SIG-M5 (cell line): ENCODE data around the gene CP.
"Not testable (repeated sequence)": the region's sequence is repeated elsewhere in the genome, so short reads cannot be mapped to it uniquely, and the experiment has no call there.

ENCODE experiments used
- DNase-seq: peaks from one replicate; lab custom pipeline; 2025; lab: John Stamatoyannopoulos, UW

The CP gene

GRCh38 chr3:149227591-149228268, 6.1 kb upstream of the CP start:
- no peak for DNase-seq

- no peak for DNase-seq
Observed at GRCh38 chr3:149226776-149227175, 5.1 kb upstream of the CP start.

- no peak for DNase-seq
Observed at GRCh38 chr3:149224736-149225594, 3.3 kb upstream of the CP start.

- DNase-seq = no peak
Observed at GRCh38 chr3:149223461-149223820, 1.8 kb upstream of the CP start.

GRCh38 chr3:149219380-149220121, 2.1 kb downstream of the CP start:
- not testable (repeated sequence) for DNase-seq

GRCh38 chr3:149217347-149217746, 4.3 kb downstream of the CP start:
- no peak for DNase-seq

- no peak for DNase-seq
Observed at GRCh38 chr3:149216193-149216869, 5.3 kb downstream of the CP start.

- DNase-seq = no peak
Observed at GRCh38 chr3:149215515-149215914, 6.1 kb downstream of the CP start.

- DNase-seq = no peak
Observed at GRCh38 chr3:149214702-149215101, 6.9 kb downstream of the CP start.

- no peak for DNase-seq
Observed at GRCh38 chr3:149212386-149212785, 9.2 kb downstream of the CP start.

- DNase-seq = no peak
Observed at GRCh38 chr3:149209431-149209830, 12.2 kb downstream of the CP start.

- no peak for DNase-seq
Observed at GRCh38 chr3:149207475-149207874, 14.2 kb downstream of the CP start.

GRCh38 chr3:149204390-149204991, 17.1 kb downstream of the CP start:
- DNase-seq = no peak

GRCh38 chr3:149203758-149204157, 17.9 kb downstream of the CP start:
- peak; percentile 43 for DNase-seq

GRCh38 chr3:149199474-149199873, 22.2 kb downstream of the CP start:
- no peak for DNase-seq

GRCh38 chr3:149198611-149199010, 23.0 kb downstream of the CP start:
- DNase-seq = no peak

GRCh38 chr3:149197669-149198068, 24.0 kb downstream of the CP start:
- DNase-seq = no peak

- not testable (repeated sequence) for DNase-seq
Observed at GRCh38 chr3:149196805-149197592, 24.6 kb downstream of the CP start.

GRCh38 chr3:149195221-149195620, 26.4 kb downstream of the CP start:
- no peak for DNase-seq

GRCh38 chr3:149188494-149188893, 33.1 kb downstream of the CP start:
- no peak for DNase-seq

- no peak for DNase-seq
Observed at GRCh38 chr3:149186721-149187120, 34.9 kb downstream of the CP start.
